ENCODE measurements around the gene PGGT1B. TPM values are rescaled to one million over a fixed set of nuclear protein-coding genes. Genes with fewer than 3 reads are reported as not detected.

The PGGT1B gene
- total and polyA plus RNA-seq, 9 of the 15 experiments (the other 6 are each of a cell fraction or from before 2014, with no cell fraction given) = 5.3 to 33.7 (median 19.8) TPM

GRCh38 chr5:115169487-115170133 is 93.1 kb downstream of the PGGT1B start, which contains the start of gene TRIM36 (continued):
- no peak for TF ChIP-seq NFYB (IDR thresholded peaks at IDR 0.05; ENCODE audit: extremely low read depth, insufficient read length)
- no peak for TF ChIP-seq CHD2 (IDR thresholded peaks at IDR 0.05; ENCODE audit: low read depth, low read length)
- no peak for TF ChIP-seq MCM5 (IDR thresholded peaks at IDR 0.05; ENCODE audit: low read depth)
- no peak for TF ChIP-seq ZBTB43 (CRISPR knock-in tag; IDR thresholded peaks at IDR 0.05)
- no peak for TF ChIP-seq MXD1 (CRISPR knock-in tag; IDR thresholded peaks at IDR 0.05; ENCODE audit: borderline replicate concordance, poor library complexity, severe bottlenecking)
- TF ChIP-seq MCM7 (IDR thresholded peaks at IDR 0.05) = no peak
- TF ChIP-seq GMEB1 (CRISPR knock-in tag; IDR thresholded peaks at IDR 0.05) = peak; percentile 52; the same call in 1 of the 2 replicates
- no peak for TF ChIP-seq ZNF707 (CRISPR knock-in tag; conservative IDR thresholded peaks at IDR 0.05)
- TF ChIP-seq SMAD1 (IDR thresholded peaks at IDR 0.05; ENCODE audit: low read depth, low read length, partially characterized antibody) = no peak
- no peak for TF ChIP-seq ZNF785 (CRISPR knock-in tag; IDR thresholded peaks at IDR 0.05)
- TF ChIP-seq GATAD2B (IDR thresholded peaks at IDR 0.05; ENCODE audit: borderline replicate concordance) = no peak
- TF ChIP-seq SAFB2 (IDR thresholded peaks at IDR 0.05; ENCODE audit: borderline replicate concordance, low read depth, low read length, severe bottlenecking) = no peak
- peak; percentile 86 for TF ChIP-seq POLR2G (IDR thresholded peaks at IDR 0.05; ENCODE audit: low read depth, low read length)
- TF ChIP-seq CREB1 (IDR thresholded peaks at IDR 0.05) = 0 out of 2 replicates have a peak, but pooled peaks have one; percentile 26
- 0 out of 2 replicates have a peak, but pooled peaks have one; percentile 34 for TF ChIP-seq CREB1 (CRISPR knock-in tag; IDR thresholded peaks at IDR 0.05)
- peak; percentile 32 to 47 (median 44); a peak in 3 of 6 replicates for TF ChIP-seq CTCF (IDR thresholded peaks at IDR 0.05 in 2 of 3, conservative IDR thresholded peaks at IDR 0.05 in 1 of 3; ENCODE audit: insufficient read depth in 2 of 3, low read depth in 1 of 3, low read length in 3 of 3)
- no peak for TF ChIP-seq CBX2 (IDR thresholded peaks at IDR 0.05; ENCODE audit: insufficient read depth, low read length, poor library complexity, severe bottlenecking)
- TF ChIP-seq RCOR1 (IDR thresholded peaks at IDR 0.05; ENCODE audit: borderline replicate concordance in 1 of 2, low read depth in 2 of 2, low read length in 2 of 2) = no peak
- TF ChIP-seq CTCFL (IDR thresholded peaks at IDR 0.05; ENCODE audit: borderline replicate concordance, insufficient read depth, low read depth, low read length, poor library complexity, severe bottlenecking) = no peak
- TF ChIP-seq BACH1 (tag; IDR thresholded peaks at IDR 0.05) = no peak
